NT2/D1 (cell line): Measurements from ENCODE around the gene HMOX1.

Experiments
- SUZ12 ChIP-seq: IDR thresholded peaks from 2 replicates; pipeline ENCODE4 v1.6.1; 2011; ENCODE audit not compliant: insufficient read length, insufficient read depth; ENCODE audit errors: extremely low read depth
- YY1 ChIP-seq: IDR thresholded peaks from 2 replicates; pipeline ENCODE4 v1.6.1; 2011; ENCODE audit not compliant: insufficient read length, insufficient read depth
- ZNF274 ChIP-seq: IDR thresholded peaks from 2 replicates; pipeline ENCODE4 v1.6.1; 2011; ENCODE audit warnings: mild to moderate bottlenecking, low read depth, low read length

DNA sequence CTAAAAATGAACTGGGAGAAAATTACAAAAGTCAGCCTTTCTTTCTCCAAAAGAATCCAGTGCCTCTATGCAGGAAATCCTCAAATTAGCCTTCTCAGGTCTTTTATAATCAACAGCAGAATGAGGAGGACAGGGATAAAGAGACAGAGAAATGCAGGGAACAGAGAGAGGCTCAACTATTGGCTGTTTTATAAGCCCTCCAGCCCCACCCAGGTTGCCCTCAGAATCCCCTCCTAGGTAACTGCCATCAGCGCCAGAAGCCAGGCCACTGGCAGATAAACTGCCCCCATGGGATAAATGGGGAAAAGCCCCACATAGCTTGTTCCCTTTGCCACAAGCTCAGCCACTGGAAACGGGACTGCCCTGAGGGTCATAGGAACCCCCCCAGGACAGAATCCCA lies 10.9 kb upstream of the HMOX1 start:
- TF ChIP-seq YY1 (no peak), ZNF274 (no peak), SUZ12 (no peak)
